Upper lobe of left lung (tissue), 6 donors: ENCODE results near the gene CRACDL. TPM values are rescaled to one million over a fixed set of nuclear protein-coding genes. Genes with fewer than 3 reads are reported as not detected.

Experiments used
- ATAC-seq, 2 donors: fragments of 200-7000 bp; cut with Tn5 transposase; one replicate each; pipeline ENCODE4 v1.9.1; 2022; ENCODE audit warnings: mild to moderate bottlenecking in 2 of 2, moderate library complexity in 2 of 2; ENCODE audit not compliant: low FRiP score in 2 of 2
- DNase-seq, 2 donors: peaks; one replicate each; pipeline ENCODE4 v3.0.0-alpha.2; 2019 to 2020
- H3K27ac ChIP-seq, 4 donors: fragments of 200-600 bp; sonication (generic); one replicate each; pipeline ENCODE4 v1.5.1; 2016 to 2019
- H3K27me3 ChIP-seq, 4 donors: fragments of 200-600 bp; sonication (generic); one replicate each; pipeline ENCODE4 v1.5.1; 2017 to 2019
- H3K36me3 ChIP-seq, 4 donors: fragments of 200-600 bp; sonication (generic); one replicate each; pipeline ENCODE4 v1.5.1; 2016 to 2019
- H3K4me1 ChIP-seq, 4 donors: fragments of 200-600 bp; sonication (generic); one replicate each; pipeline ENCODE4 v1.5.1; 2018 to 2019
- H3K4me3 ChIP-seq, 4 donors: fragments of 200-600 bp; sonication (generic); one replicate each; pipeline ENCODE4 v1.5.1; 2017 to 2019; ENCODE audit warnings: mild to moderate bottlenecking in 2 of 4, moderate library complexity in 1 of 4
- H3K9me3 ChIP-seq, 4 donors: fragments of 200-600 bp; sonication (generic); one replicate each; pipeline ENCODE4 v1.5.1; 2018 to 2019
- EP300 ChIP-seq, 4 donors: sonication (generic); formaldehyde crosslinking; IDR thresholded peaks; one replicate each; pipeline ENCODE4 v1.5.1; 2017; ENCODE audit warnings: antibody characterized with exemption in 4 of 4, control low read depth in 2 of 4
- POLR2A ChIP-seq, 4 donors: fragments of 450-650 bp; IDR thresholded peaks; one replicate each; pipeline ENCODE4 v1.5.1; 2016 to 2017; ENCODE audit warnings: antibody characterized with exemption in 4 of 4, mild to moderate bottlenecking in 2 of 4
- POLR2AphosphoS5 ChIP-seq, 2 donors: sonication (generic); formaldehyde crosslinking; IDR thresholded peaks; one replicate each; pipeline ENCODE4 v1.5.1; 2017; ENCODE audit warnings: antibody characterized with exemption in 2 of 2
- WGBS, 2 donors: methylation state at CpG; one replicate each; pipeline ENCODE4 v1.1.5; 2017 to 2018; 5-methylcytosine and 5-hydroxymethylcytosine counted together
- total RNA-seq, 6 donors: library from RNA; depleted of rRNA in 4 of 6; stranded (reverse); fragments of >200 nt in 4 of 6; gene quantifications; one replicate each; pipeline versions ENCODE4 v1.1.0 to v1.2.1, GENCODE V29; 2016 to 2021
- TF ChIP-seq, protein P1 (sequence below), 6 experiments: fragments of 450-650 bp in 4 of 6; fragments of 200-600 bp in 2 of 6; sonication (generic) in 2 of 6; IDR thresholded peaks; one replicate each; pipeline ENCODE4 v1.5.1; 2016 to 2019; ENCODE audit warnings: antibody characterized with exemption in 6 of 6
- donor health status: DM: no; HTN: no; CAD: no; lungs with moderate emphysema.
- donor health status: DM: no; HTN: yes; CAD: no; lungs with severe emphysema.

The CRACDL gene
- total RNA-seq, 6 donors from 2014 or later = 14.6 to 33.4 (median 20.2) TPM

DNA sequence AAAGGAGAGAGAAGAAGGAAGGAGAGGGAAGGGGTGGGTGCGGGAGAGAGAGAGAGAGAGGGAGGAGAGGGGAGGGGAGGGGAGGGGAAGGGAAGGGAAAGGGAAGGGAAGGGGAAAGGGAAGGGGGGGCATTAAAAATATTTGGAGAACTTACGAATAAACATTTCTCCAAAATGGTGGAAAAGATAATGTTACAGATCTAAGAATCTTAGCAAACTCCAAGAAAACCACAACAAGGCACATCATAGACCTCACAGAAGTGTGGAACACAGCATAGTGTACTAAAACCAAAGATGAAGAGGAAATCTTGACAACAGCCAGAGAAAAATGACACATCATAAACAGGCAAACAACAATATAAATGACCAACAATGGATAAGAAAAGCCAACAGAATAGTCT, 83.1 kb downstream of the CRACDL start:
- no peak for TF ChIP-seq EP300 (IDR thresholded peaks at IDR 0.05)
- TF ChIP-seq POLR2A (IDR thresholded peaks at IDR 0.05) = no peak
- TF ChIP-seq POLR2AphosphoS5 (IDR thresholded peaks at IDR 0.05) = no peak
- TF ChIP-seq, protein P1, sequence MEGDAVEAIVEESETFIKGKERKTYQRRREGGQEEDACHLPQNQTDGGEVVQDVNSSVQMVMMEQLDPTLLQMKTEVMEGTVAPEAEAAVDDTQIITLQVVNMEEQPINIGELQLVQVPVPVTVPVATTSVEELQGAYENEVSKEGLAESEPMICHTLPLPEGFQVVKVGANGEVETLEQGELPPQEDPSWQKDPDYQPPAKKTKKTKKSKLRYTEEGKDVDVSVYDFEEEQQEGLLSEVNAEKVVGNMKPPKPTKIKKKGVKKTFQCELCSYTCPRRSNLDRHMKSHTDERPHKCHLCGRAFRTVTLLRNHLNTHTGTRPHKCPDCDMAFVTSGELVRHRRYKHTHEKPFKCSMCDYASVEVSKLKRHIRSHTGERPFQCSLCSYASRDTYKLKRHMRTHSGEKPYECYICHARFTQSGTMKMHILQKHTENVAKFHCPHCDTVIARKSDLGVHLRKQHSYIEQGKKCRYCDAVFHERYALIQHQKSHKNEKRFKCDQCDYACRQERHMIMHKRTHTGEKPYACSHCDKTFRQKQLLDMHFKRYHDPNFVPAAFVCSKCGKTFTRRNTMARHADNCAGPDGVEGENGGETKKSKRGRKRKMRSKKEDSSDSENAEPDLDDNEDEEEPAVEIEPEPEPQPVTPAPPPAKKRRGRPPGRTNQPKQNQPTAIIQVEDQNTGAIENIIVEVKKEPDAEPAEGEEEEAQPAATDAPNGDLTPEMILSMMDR (IDR thresholded peaks at IDR 0.05) = no peak
- Histone ChIP-seq H3K27me3 (no peaks in the 10 kb centered on the region), H3K27ac (no peak overlapping the region), H3K9me3 (peaks cover 0 to 3% (median 0%) of the 10 kb centered on the region in 4 donors), H3K36me3 (no peaks in the 10 kb centered on the region), H3K4me3 (no peak overlapping the region), H3K4me1 (no peaks in the 10 kb centered on the region)
- WGBS, 2 donors = 64 to 71% methylated on average over 2 of the region's 2 CpGs
- ATAC-seq (no peak), DNase-seq (no peak)

DNA sequence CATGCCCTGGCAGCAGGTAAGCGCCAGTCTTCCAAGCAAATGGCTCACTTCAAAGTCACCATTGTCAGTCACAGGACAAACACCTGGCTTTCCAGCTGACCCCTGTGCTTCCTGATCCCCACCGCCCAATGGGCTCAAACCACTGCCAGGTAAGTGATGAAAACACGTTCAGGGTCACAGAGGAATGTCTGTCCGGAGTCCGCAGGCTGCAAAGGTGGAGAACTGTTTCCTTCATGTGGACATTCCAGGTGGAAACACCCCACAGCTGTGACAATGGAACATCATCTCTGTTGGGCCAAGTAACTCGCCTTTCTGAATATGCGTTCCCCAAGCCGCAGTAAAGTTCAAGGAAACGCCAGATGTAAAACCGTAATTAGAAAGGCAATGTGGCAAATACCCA, 86.0 kb downstream of the CRACDL start:
- no peaks in the 10 kb centered on the region for H3K4me1 ChIP-seq
- TF ChIP-seq POLR2AphosphoS5 (IDR thresholded peaks at IDR 0.05) = no peak
- TF ChIP-seq POLR2A (IDR thresholded peaks at IDR 0.05) = no peak
- TF ChIP-seq EP300 (IDR thresholded peaks at IDR 0.05) = no peak
- TF ChIP-seq, protein P1 (IDR thresholded peaks at IDR 0.05) = no peak
- H3K27ac ChIP-seq = no peak overlapping the region
- H3K36me3 ChIP-seq = no peaks in the 10 kb centered on the region
- ATAC-seq (no peak), DNase-seq (no peak)
- no peak overlapping the region for H3K4me3 ChIP-seq
- WGBS, 2 donors = 93 to 96% methylated on average over 6 to 10 of the region's 10 CpGs
- no peaks in the 10 kb centered on the region for H3K27me3 ChIP-seq
- H3K9me3 ChIP-seq = no peaks in the 10 kb centered on the region

DNA sequence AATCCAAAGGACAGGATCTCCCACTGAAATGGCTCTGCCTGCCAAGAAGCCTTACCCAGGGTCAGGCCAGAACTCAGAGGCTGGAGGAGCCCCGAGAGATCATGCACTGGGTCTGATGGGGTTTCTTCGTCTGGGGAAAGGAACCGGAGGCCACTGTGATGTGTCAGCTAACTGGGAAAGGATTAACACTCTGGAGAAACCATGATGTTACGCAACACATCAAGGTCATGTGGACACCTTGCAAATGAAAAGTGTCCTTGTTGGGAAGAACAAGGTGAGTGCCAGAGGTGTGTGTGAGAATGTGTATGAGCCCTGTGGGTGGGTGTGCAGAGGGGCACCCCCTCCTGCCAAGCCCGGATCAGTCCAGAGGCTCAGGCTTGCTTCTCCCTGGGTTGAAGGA, 86.9 kb downstream of the CRACDL start:
- H3K36me3 ChIP-seq = no peaks in the 10 kb centered on the region
- no peaks in the 10 kb centered on the region for H3K9me3 ChIP-seq
- TF ChIP-seq, protein P1 (IDR thresholded peaks at IDR 0.05) = no peak
- TF ChIP-seq POLR2AphosphoS5 (IDR thresholded peaks at IDR 0.05) (no peak), POLR2A (IDR thresholded peaks at IDR 0.05) (no peak), EP300 (IDR thresholded peaks at IDR 0.05) (no peak)
- H3K4me3 ChIP-seq = no peak overlapping the region
- no peaks in the 10 kb centered on the region for H3K4me1 ChIP-seq
- ATAC-seq (no peak), DNase-seq (no peak)
- H3K27me3 ChIP-seq = no peaks in the 10 kb centered on the region
- no peak overlapping the region for H3K27ac ChIP-seq
- 86 to 89% methylated on average over 5 of the region's 5 CpGs for WGBS, 2 donors

DNA sequence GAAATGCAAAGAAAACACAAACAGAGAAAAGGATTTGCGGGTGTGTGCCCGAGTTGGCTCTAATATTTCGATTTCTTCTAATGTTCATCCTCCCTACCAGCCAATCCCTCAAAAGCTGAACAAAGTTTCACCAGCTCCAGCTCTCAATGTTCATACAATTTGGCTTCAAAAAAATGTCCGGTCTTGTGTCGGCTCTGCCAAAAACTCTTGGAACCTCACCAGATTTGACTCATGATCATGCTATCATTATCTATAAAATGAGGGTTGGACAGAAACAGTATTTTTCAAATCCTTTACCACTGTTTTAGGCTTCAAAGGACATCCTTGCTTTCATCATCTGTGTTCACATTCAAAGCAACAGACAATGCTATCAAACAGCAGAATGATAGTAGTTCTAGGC, 88.2 kb downstream of the CRACDL start:
- Histone ChIP-seq H3K4me3 (no peak overlapping the region), H3K36me3 (no peaks in the 10 kb centered on the region), H3K27ac (no peak overlapping the region), H3K27me3 (no peaks in the 10 kb centered on the region), H3K4me1 (no peaks in the 10 kb centered on the region), H3K9me3 (no peaks in the 10 kb centered on the region)
- DNase-seq = no peak
- no peak for ATAC-seq
- no peak for TF ChIP-seq POLR2A (IDR thresholded peaks at IDR 0.05)
- TF ChIP-seq, protein P1 (IDR thresholded peaks at IDR 0.05) = no peak
- no peak for TF ChIP-seq POLR2AphosphoS5 (IDR thresholded peaks at IDR 0.05)
- no peak for TF ChIP-seq EP300 (IDR thresholded peaks at IDR 0.05)
- 66 to 85% methylated on average over 5 of the region's 5 CpGs for WGBS, 2 donors

DNA sequence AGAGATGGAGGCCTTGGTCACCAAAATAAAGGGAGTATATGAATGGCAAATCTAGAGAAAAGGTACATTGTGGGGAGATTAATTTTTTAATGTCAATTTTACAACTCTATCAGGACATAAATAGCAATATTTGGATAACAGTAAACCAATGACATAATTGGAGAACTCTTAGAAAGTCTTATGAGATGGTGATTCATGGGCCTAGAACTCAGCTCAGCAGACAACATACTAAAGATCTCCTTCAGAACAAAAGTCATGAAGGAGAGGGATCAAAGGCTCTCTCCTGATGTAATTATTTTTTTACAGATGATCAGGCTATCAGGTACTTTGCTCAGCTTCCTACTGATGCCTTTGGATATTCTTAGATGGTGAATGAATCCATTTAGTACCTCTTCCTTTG, 90.0 kb downstream of the CRACDL start:
- no peak for DNase-seq
- ATAC-seq = no peak
- H3K27ac ChIP-seq = no peak overlapping the region
- no peak overlapping the region for H3K4me3 ChIP-seq
- no peaks in the 10 kb centered on the region for H3K9me3 ChIP-seq
- H3K36me3 ChIP-seq = no peaks in the 10 kb centered on the region
- H3K27me3 ChIP-seq = no peaks in the 10 kb centered on the region
- H3K4me1 ChIP-seq = no peaks in the 10 kb centered on the region
- TF ChIP-seq, protein P1 (IDR thresholded peaks at IDR 0.05) = no peak
- TF ChIP-seq POLR2A (IDR thresholded peaks at IDR 0.05) = no peak
- no peak for TF ChIP-seq EP300 (IDR thresholded peaks at IDR 0.05)
- TF ChIP-seq POLR2AphosphoS5 (IDR thresholded peaks at IDR 0.05) = no peak
